Stimulated activated CD8-positive, alpha-beta memory T cell treated with anti-CD3 and anti-CD28 coated beads, Interleukin-12 subunit alpha, Interleukin-12 subunit beta, amount 100 ng/mL, for 1 hour (primary cell): ENCODE results near the gene CACNA1E.

Source experiments
- DNase-seq: peaks from one replicate; pipeline ENCODE4 v3.0.0-alpha.2; 2020; ENCODE audit warnings: low read depth

The CACNA1E gene

GRCh38 chr1:181704546-181704945, 221.2 kb downstream of the CACNA1E start:
- DNase-seq = no peak

- DNase-seq = no peak
Measured at GRCh38 chr1:181711820-181712219, 228.5 kb downstream of the CACNA1E start.

GRCh38 chr1:181712711-181713110, 229.4 kb downstream of the CACNA1E start:
- DNase-seq = no peak

- DNase-seq = no peak
Measured at GRCh38 chr1:181714428-181714827, 231.1 kb downstream of the CACNA1E start.

- no peak for DNase-seq
Measured at GRCh38 chr1:181718034-181718433, 234.7 kb downstream of the CACNA1E start.

- no peak for DNase-seq
Measured at GRCh38 chr1:181726320-181727012, 243.1 kb downstream of the CACNA1E start.

DNA sequence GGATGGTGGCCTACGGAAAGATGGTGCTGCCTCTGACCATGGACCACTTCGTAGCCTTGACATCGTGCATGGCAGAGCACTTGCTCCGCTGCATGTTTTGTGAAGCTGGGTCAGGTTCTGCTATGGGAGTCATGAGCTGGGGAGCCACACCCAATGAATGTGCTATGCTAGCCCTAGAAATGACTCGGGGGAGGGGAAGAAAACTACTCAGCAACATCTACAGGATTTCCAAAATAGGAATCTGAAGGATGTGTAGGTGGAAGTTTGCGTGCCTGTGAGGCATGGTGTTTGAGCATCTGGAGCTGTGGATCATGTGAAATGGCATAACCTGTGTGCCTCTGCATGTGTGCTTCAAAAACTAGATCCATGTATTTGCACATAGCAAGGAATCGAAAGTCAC, 247.3 kb downstream of the CACNA1E start:
- no peak for DNase-seq

- no peak for DNase-seq
Measured at GRCh38 chr1:181732218-181732990, 249.1 kb downstream of the CACNA1E start.

DNA sequence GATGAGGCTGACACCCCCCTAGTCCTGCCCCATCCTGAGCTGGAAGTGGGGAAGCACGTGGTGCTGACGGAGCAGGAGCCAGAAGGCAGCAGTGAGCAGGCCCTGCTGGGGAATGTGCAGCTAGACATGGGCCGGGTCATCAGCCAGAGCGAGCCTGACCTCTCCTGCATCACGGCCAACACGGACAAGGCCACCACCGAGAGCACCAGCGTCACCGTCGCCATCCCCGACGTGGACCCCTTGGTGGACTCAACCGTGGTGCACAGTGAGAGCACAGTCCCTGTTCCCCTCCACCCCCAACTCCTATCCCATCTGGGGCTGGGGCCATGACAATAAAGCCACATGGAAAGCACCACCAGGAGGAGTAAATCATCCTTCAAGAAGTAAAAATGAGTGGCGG, 250.2 kb downstream of the CACNA1E start:
- no peak for DNase-seq

- DNase-seq = no peak
Measured at GRCh38 chr1:181737056-181737455, 253.7 kb downstream of the CACNA1E start.

- no peak for DNase-seq
Measured at GRCh38 chr1:181739214-181739613, 255.9 kb downstream of the CACNA1E start.

GRCh38 chr1:181742426-181742825, 259.1 kb downstream of the CACNA1E start:
- DNase-seq = no peak

- no peak for DNase-seq
Measured at GRCh38 chr1:181743878-181744312, 260.6 kb downstream of the CACNA1E start.

GRCh38 chr1:181746224-181746623, 262.9 kb downstream of the CACNA1E start:
- no peak for DNase-seq

GRCh38 chr1:181748013-181748412, 264.7 kb downstream of the CACNA1E start:
- DNase-seq = no peak

DNA sequence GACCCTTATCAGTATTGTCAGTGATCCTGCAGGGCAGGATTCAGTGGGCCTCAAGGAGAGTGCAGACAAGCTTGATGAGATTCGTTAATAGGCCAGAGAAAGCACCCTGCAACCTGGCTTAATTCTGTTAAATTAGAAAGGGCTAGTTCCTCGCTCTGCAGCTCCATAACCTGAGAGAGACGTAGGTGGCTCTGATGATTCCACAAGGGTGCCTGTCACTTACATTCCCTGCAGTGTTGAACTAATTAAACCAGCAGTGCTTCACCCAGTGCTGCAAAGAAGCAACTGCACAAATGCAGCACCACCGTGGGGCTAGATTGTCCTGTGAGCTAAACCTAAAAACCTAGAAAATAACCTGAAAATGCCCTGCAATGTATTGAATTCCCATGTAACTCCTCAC, 270.8 kb downstream of the CACNA1E start:
- DNase-seq = no peak

- DNase-seq = no peak
Measured at GRCh38 chr1:181759481-181759880, 276.2 kb downstream of the CACNA1E start.

- no peak for DNase-seq
Measured at GRCh38 chr1:181763736-181764135, 280.4 kb downstream of the CACNA1E start.

GRCh38 chr1:181765451-181766026, 282.2 kb downstream of the CACNA1E start:
- no peak for DNase-seq

DNA sequence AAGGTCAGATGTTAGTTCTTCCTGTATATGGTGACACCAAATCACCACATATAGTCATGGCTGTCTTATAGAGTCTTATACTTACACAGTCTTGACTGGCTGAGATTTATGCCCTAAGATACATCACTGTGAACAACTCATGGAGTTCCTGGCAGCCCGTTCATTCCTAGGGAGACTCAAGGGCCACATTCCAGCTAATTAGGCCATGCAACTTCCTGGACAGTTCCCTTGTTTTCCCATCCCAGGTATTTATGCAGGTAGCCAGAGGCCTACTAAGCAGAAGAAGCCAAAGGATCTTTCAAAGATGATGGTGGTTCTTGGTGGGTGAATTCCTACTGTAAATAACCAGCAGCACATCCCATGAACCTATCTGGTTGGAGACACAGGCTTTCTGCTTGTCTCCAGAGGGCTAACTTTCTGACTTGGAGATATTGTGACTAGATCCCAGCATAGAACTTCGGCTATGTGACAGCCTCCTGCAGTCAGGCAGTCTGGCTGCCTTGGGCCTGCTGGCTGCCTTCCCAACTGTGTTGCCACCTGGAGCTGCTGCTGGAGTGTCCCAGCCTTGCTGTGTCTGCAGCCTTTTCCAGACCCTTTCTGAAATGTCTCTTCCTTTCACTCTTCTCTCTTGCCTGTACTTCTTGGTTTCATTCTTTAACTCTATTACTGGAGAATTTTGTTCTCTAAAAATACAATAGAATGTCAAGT, 283.8 kb downstream of the CACNA1E start:
- no peak for DNase-seq

- DNase-seq = no peak
Measured at GRCh38 chr1:181768211-181768929, 285.1 kb downstream of the CACNA1E start.

DNA sequence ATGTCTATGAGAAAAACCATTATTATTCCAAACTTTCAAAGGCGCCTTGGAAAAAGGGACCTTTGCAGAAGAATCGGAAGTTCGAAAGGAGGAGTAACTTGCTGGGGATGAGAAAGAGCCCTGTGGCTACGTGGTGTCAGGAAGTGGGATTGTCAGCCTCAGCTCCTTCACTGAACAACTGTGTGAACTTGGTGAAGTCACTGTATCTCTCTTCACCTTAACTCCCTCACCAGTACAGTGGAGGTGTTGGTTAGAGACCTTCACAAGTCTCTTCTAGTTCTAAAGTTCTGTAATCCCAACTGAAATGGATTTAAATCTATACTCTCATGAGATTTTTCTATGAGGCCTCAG, 285.6 kb downstream of the CACNA1E start:
- no peak for DNase-seq
